GM11168 (cell line): ENCODE measurements around the gene CNST.
"Not testable (repeated sequence)": the region's sequence is repeated elsewhere in the genome, so short reads cannot be mapped to it uniquely, and the experiment has no call there.

Experiments used
- in situ Hi-C: fragments of 300-500 bp; cut with MboI; formaldehyde crosslinking; loops from one replicate; pipeline ENCODE4 v1.12.0; 2022; ENCODE audit warnings: low sequenced_read_pairs; ENCODE audit not compliant: unreplicated experiment

Gene CNST

GRCh38 chr1:246617156-246617555 is 50.9 kb downstream of the CNST start:
- in situ Hi-C loops, result no loop called here

- in situ Hi-C loops, result no loop called here
Measured at GRCh38 chr1:246617768-246618167, 51.5 kb downstream of the CNST start.

GRCh38 chr1:246618240-246618808 is 52.1 kb downstream of the CNST start:
- in situ Hi-C loops, result no loop called here

- in situ Hi-C loops, result no loop called here
Measured at GRCh38 chr1:246622035-246622652, 55.9 kb downstream of the CNST start.

- in situ Hi-C loops, result no loop called here
Measured at GRCh38 chr1:246624091-246624490, 57.8 kb downstream of the CNST start.

- in situ Hi-C loops, result no loop called here
Measured at GRCh38 chr1:246629030-246629429, 62.8 kb downstream of the CNST start.

- in situ Hi-C loops, result no loop called here
Measured at GRCh38 chr1:246629976-246630375, 63.7 kb downstream of the CNST start.

- in situ Hi-C loops, result no loop called here
Measured at GRCh38 chr1:246631426-246631825, 65.2 kb downstream of the CNST start.

- in situ Hi-C loops, result no loop called here
Measured at GRCh38 chr1:246632281-246633168, 66.3 kb downstream of the CNST start.

GRCh38 chr1:246634659-246635058 is 68.4 kb downstream of the CNST start:
- in situ Hi-C loops, result not testable (repeated sequence)

- in situ Hi-C loops, result no loop called here
Measured at GRCh38 chr1:246638941-246639655, 72.8 kb downstream of the CNST start.

- in situ Hi-C loops, result no loop called here
Measured at GRCh38 chr1:246639732-246640131, 73.5 kb downstream of the CNST start.

GRCh38 chr1:246640747-246641146 is 74.5 kb downstream of the CNST start:
- in situ Hi-C loops, result no loop called here

GRCh38 chr1:246641394-246641793 is 75.1 kb downstream of the CNST start:
- in situ Hi-C loops, result no loop called here

GRCh38 chr1:246642719-246643118 is 76.5 kb downstream of the CNST start:
- in situ Hi-C loops, result no loop called here

GRCh38 chr1:246647113-246647512 is 80.9 kb downstream of the CNST start:
- in situ Hi-C loops, result no loop called here

GRCh38 chr1:246647513-246647912 is 81.3 kb downstream of the CNST start:
- in situ Hi-C loops, result no loop called here

GRCh38 chr1:246651012-246651695 is 84.9 kb downstream of the CNST start:
- in situ Hi-C loops, result no loop called here

- in situ Hi-C loops, result no loop called here
Measured at GRCh38 chr1:246658567-246658966, 92.3 kb downstream of the CNST start.

GRCh38 chr1:246659594-246660140 is 93.4 kb downstream of the CNST start:
- in situ Hi-C loops, result no loop called here
